DOHH2 (cell line): Measurements from ENCODE around the gene FMNL2.

ENCODE experiments used
- H3F3A ChIP-seq: fragments of 200-600 bp; sonication (generic), shearing (Covaris generic); 2 replicates; pipeline ENCODE4 v1.6.0; 2016; ENCODE audit warnings: antibody characterized with exemption, mild to moderate bottlenecking; ENCODE audit not compliant: control insufficient read depth, insufficient read depth
- H3K27ac ChIP-seq: fragments of 200-600 bp; sonication (generic); 2 replicates; pipeline ENCODE4 v1.5.1; 2014; ENCODE audit warnings: low read depth, mild to moderate bottlenecking, low read length, moderate library complexity
- H3K27me3 ChIP-seq: fragments of 200-600 bp; sonication (generic); 2 replicates; pipeline ENCODE4 v1.6.1; 2014; ENCODE audit warnings: mild to moderate bottlenecking, low read length, mixed read lengths; ENCODE audit not compliant: control insufficient read depth
- H3K36me3 ChIP-seq: fragments of 200-600 bp; sonication (generic); 2 replicates; pipeline ENCODE4 v1.6.1; 2014; ENCODE audit warnings: mild to moderate bottlenecking, low read length, moderate library complexity, mixed read lengths; ENCODE audit not compliant: control insufficient read depth
- H3K4me1 ChIP-seq: fragments of 200-600 bp; sonication (generic); 2 replicates; pipeline ENCODE4 v1.6.1; 2014; ENCODE audit warnings: mild to moderate bottlenecking, low read length, mixed read lengths; ENCODE audit not compliant: control insufficient read depth
- H3K4me2 ChIP-seq: fragments of 200-600 bp; sonication (generic); 2 replicates; pipeline ENCODE4 v1.6.0; 2014; ENCODE audit warnings: mild to moderate bottlenecking, low read length, moderate library complexity
- H3K4me3 ChIP-seq: fragments of 200-600 bp; sonication (generic); 2 replicates; pipeline ENCODE4 v1.5.1; 2014; ENCODE audit warnings: mild to moderate bottlenecking, low read length, mixed read lengths
- H3K79me2 ChIP-seq: fragments of 200-600 bp; sonication (generic); 2 replicates; pipeline ENCODE4 v1.6.1; 2014; ENCODE audit warnings: mild to moderate bottlenecking, low read length, mixed read lengths; ENCODE audit not compliant: control insufficient read depth
- H3K9me2 ChIP-seq: fragments of 200-600 bp; sonication (generic); replicated peaks from 2 replicates; pipeline ENCODE4 v1.6.1; 2014; ENCODE audit warnings: mild to moderate bottlenecking, low read length, mixed read lengths; ENCODE audit not compliant: control insufficient read depth
- H3K9me3 ChIP-seq: fragments of 200-600 bp; sonication (generic); 2 replicates; pipeline ENCODE4 v1.6.1; 2014; ENCODE audit warnings: antibody characterized with exemption, low read length, mixed read lengths; ENCODE audit not compliant: control insufficient read depth, insufficient read depth
- H4K20me1 ChIP-seq: fragments of 200-600 bp; sonication (generic); 2 replicates; pipeline ENCODE4 v1.6.0; 2014; ENCODE audit warnings: low read depth, mild to moderate bottlenecking, antibody characterized with exemption, low read length, moderate library complexity; ENCODE audit not compliant: control insufficient read depth, insufficient read depth
- CTCF ChIP-seq: fragments of 200-600 bp; sonication (generic); IDR thresholded peaks from one replicate; pipeline ENCODE4 v1.5.1; 2014; ENCODE audit warnings: antibody characterized with exemption, mild to moderate bottlenecking, low read depth, low read length; ENCODE audit not compliant: poor library complexity, severe bottlenecking
- EZH2phosphoT487 ChIP-seq: fragments of 200-600 bp; sonication (generic); IDR thresholded peaks from 2 replicates; pipeline ENCODE4 v1.6.1; 2017; ENCODE audit warnings: borderline replicate concordance, mild to moderate bottlenecking, antibody characterized with exemption, low read length, moderate library complexity, mixed read lengths

FMNL2 gene

GRCh38 chr2:152694161-152694661, 359.2 kb downstream of the FMNL2 start:
- Histone ChIP-seq H3K27me3 (no peaks in the 10 kb centered on the region), H3K36me3 (peaks cover 72% of the 10 kb centered on the region), H3F3A (peaks cover 15% of the 10 kb centered on the region), H3K4me1 (peaks cover 8% of the 10 kb centered on the region), H3K27ac (no peak overlapping the region), H3K4me3 (no peak overlapping the region), H3K79me2 (peaks cover 72% of the 10 kb centered on the region), H3K9me3 (no peaks in the 10 kb centered on the region), H3K9me2 (no peaks in the 10 kb centered on the region), H4K20me1 (peaks cover 10% of the 10 kb centered on the region; the same call in 1 of the 2 replicates), H3K4me2 (no peak overlapping the region)
- TF ChIP-seq EZH2phosphoT487 (no peak), CTCF (no peak)

GRCh38 chr2:152695763-152696162, 360.8 kb downstream of the FMNL2 start:
- Histone ChIP-seq H3K27ac (no peak overlapping the region), H3K9me3 (no peaks in the 10 kb centered on the region), H3K79me2 (peaks cover 84% of the 10 kb centered on the region), H3K4me3 (no peak overlapping the region), H3K27me3 (no peaks in the 10 kb centered on the region), H3K36me3 (peaks cover 74% of the 10 kb centered on the region), H3F3A (peaks cover 15% of the 10 kb centered on the region), H4K20me1 (peaks cover 10% of the 10 kb centered on the region; the same call in 1 of the 2 replicates), H3K4me1 (peaks cover 8% of the 10 kb centered on the region), H3K9me2 (no peaks in the 10 kb centered on the region), H3K4me2 (no peak overlapping the region)
- TF ChIP-seq CTCF (no peak), EZH2phosphoT487 (no peak)

- Histone ChIP-seq H3K27me3 (no peaks in the 10 kb centered on the region), H3K9me3 (no peaks in the 10 kb centered on the region), H3K79me2 (peaks cover 92% of the 10 kb centered on the region), H3K27ac (no peak overlapping the region), H4K20me1 (peaks cover 13% of the 10 kb centered on the region; the same call in 1 of the 2 replicates), H3K4me1 (peaks cover 8% of the 10 kb centered on the region), H3K4me2 (no peak overlapping the region), H3K36me3 (peaks cover 77% of the 10 kb centered on the region), H3K9me2 (no peaks in the 10 kb centered on the region), H3F3A (peaks cover 15% of the 10 kb centered on the region), H3K4me3 (no peak overlapping the region)
- TF ChIP-seq EZH2phosphoT487 (no peak), CTCF (no peak)
These were observed 361.5 kb downstream of the FMNL2 start for GRCh38 chr2:152696476-152696875.
